Activated B cell treated with CpG ODN at 0.5 μM for 24 hours (primary cell): ENCODE data around the gene CIPC. TPM values are rescaled to one million over a fixed set of nuclear protein-coding genes. Genes with fewer than 3 reads are reported as not detected.

Experiments
- ATAC-seq: fragments of 200-7000 bp; cut with Tn5 transposase; one replicate; pipeline ENCODE4 v1.10.0; 2021; ENCODE audit warnings: low read depth, mild to moderate bottlenecking, moderate library complexity
- CTCF ChIA-PET: fragments of 350-600 bp; sonication (Branson Sonifier 250); formaldehyde crosslinking; loops from one replicate; lab custom pipeline; 2021; ENCODE audit warnings: antibody characterized with exemption; lab: Charles Lee
- POLR2A ChIA-PET: fragments of 350-600 bp; sonication (Branson Sonifier 250); formaldehyde crosslinking; loops from one replicate; lab custom pipeline; 2021; ENCODE audit warnings: antibody characterized with exemption; lab: Charles Lee
- DNase-seq: peaks from one replicate; pipeline ENCODE4 v3.0.0; 2022
- H3K27ac Mint-ChIP-seq: one replicate; pipeline ENCODE4 v1.8.0; 2020; ENCODE audit warnings: mixed read lengths
- H3K27me3 Mint-ChIP-seq: one replicate; pipeline ENCODE4 v1.8.0; 2021; ENCODE audit warnings: mixed read lengths
- H3K36me3 Mint-ChIP-seq: one replicate; pipeline ENCODE4 v1.8.0; 2021; ENCODE audit warnings: low read depth, mixed read lengths
- H3K4me1 Mint-ChIP-seq: one replicate; pipeline ENCODE4 v1.8.0; 2021; ENCODE audit warnings: mixed read lengths
- H3K4me3 Mint-ChIP-seq: one replicate; pipeline ENCODE4 v1.8.0; 2020; ENCODE audit warnings: mild to moderate bottlenecking, mixed read lengths
- H3K9me3 Mint-ChIP-seq: one replicate; pipeline ENCODE4 v1.8.0; 2020; ENCODE audit warnings: mixed read lengths
- CTCF ChIP-seq: fragments of 200-600 bp; IDR thresholded peaks from one replicate; pipeline ENCODE4 v1.8.0; 2022; ENCODE audit warnings: antibody characterized with exemption, mild to moderate bottlenecking
- intact Hi-C: fragments of 100-400 bp; cut with micrococcal nuclease; formaldehyde crosslinking; loops from one replicate; pipeline ENCODE4 v1.15.1; 2024
- total RNA-seq: library from RNA; stranded (reverse); gene quantifications from 2 replicates; pipeline ENCODE4 v1.2.3, GENCODE V29; 2022

The CIPC gene
- total RNA-seq, 1 donor from 2014 or later, result 26.6 TPM

GRCh38 chr14:77103475-77103874, 5.4 kb downstream of the CIPC start:
- intact Hi-C loops, result no loop called here
- no peak for TF ChIP-seq CTCF
- Mint-ChIP-seq H3K36me3 (peaks cover 39% of the 10 kb centered on the region), H3K27me3 (no peaks in the 10 kb centered on the region), H3K27ac (no peak overlapping the region), H3K4me1 (peaks cover 57% of the 10 kb centered on the region), H3K4me3 (no peak overlapping the region), H3K9me3 (no peaks in the 10 kb centered on the region)
- POLR2A ChIA-PET, result interaction anchor here (11.9 kb wide), 1 partner anchor 19 kb away, joined by 329 read pairs; no protein-coding TSS in a partner anchor
- CTCF ChIA-PET, result interaction anchor here (8.1 kb wide), 1 partner anchor 18 kb away, joined by 151 read pairs; no protein-coding TSS in a partner anchor
- ATAC-seq (no peak), DNase-seq (no peak)

- intact Hi-C loops, result no loop called here
- POLR2A ChIA-PET, result interaction anchor here (11.9 kb wide), 1 partner anchor 18 kb away, joined by 329 read pairs; no protein-coding TSS in a partner anchor
Observed at GRCh38 chr14:77103951-77104350, 5.9 kb downstream of the CIPC start.

GRCh38 chr14:77104393-77104792, 6.3 kb downstream of the CIPC start:
- CTCF ChIA-PET, result interaction anchor here (8.1 kb wide), 1 partner anchor 18 kb away, joined by 151 read pairs; no protein-coding TSS in a partner anchor
- H3K27ac Mint-ChIP-seq, result no peak overlapping the region
- no peaks in the 10 kb centered on the region for H3K9me3 Mint-ChIP-seq
- H3K4me1 Mint-ChIP-seq, result peaks cover 57% of the 10 kb centered on the region
- TF ChIP-seq CTCF, result no peak
- H3K4me3 Mint-ChIP-seq, result no peak overlapping the region
- DNase-seq (no peak), ATAC-seq (no peak)
- POLR2A ChIA-PET, result interaction anchor here (11.9 kb wide), 1 partner anchor 18 kb away, joined by 329 read pairs; no protein-coding TSS in a partner anchor
- H3K36me3 Mint-ChIP-seq, result peaks cover 48% of the 10 kb centered on the region
- H3K27me3 Mint-ChIP-seq, result no peaks in the 10 kb centered on the region
- intact Hi-C loops, result no loop called here

More at GRCh38 chr14:77103951-77104350, 5.9 kb downstream of the CIPC start:
- Mint-ChIP-seq H3K27ac (no peak overlapping the region), H3K27me3 (no peaks in the 10 kb centered on the region), H3K9me3 (no peaks in the 10 kb centered on the region), H3K4me1 (peaks cover 57% of the 10 kb centered on the region), H3K4me3 (no peak overlapping the region), H3K36me3 (peaks cover 44% of the 10 kb centered on the region)
- CTCF ChIA-PET, result interaction anchor here (8.1 kb wide), 1 partner anchor 18 kb away, joined by 151 read pairs; no protein-coding TSS in a partner anchor
- ATAC-seq (no peak), DNase-seq (no peak)
- no peak for TF ChIP-seq CTCF

- H3K4me1 Mint-ChIP-seq, result peaks cover 49% of the 10 kb centered on the region
- intact Hi-C loops, result no loop called here
- H3K27me3 Mint-ChIP-seq, result no peaks in the 10 kb centered on the region
- ATAC-seq (no peak), DNase-seq (no peak)
- TF ChIP-seq CTCF, result no peak
- peaks cover 56% of the 10 kb centered on the region for H3K36me3 Mint-ChIP-seq
- H3K4me3 Mint-ChIP-seq, result no peak overlapping the region
- CTCF ChIA-PET, result interaction anchor here (1.2 to 8.1 kb wide), 2 partner anchors 17 to 46 kb away, joined by 4 to 151 read pairs; no protein-coding TSS in a partner anchor
- no peaks in the 10 kb centered on the region for H3K9me3 Mint-ChIP-seq
- POLR2A ChIA-PET, result interaction anchor here (11.9 kb wide), 1 partner anchor 17 kb away, joined by 329 read pairs; no protein-coding TSS in a partner anchor
- H3K27ac Mint-ChIP-seq, result no peak overlapping the region
Observed at GRCh38 chr14:77105145-77105939, 7.3 kb downstream of the CIPC start.

GRCh38 chr14:77106666-77107065, 8.6 kb downstream of the CIPC start:
- intact Hi-C loops, result no loop called here
- ATAC-seq (no peak), DNase-seq (no peak)
- Mint-ChIP-seq H3K27ac (no peak overlapping the region), H3K4me3 (no peak overlapping the region), H3K4me1 (peaks cover 39% of the 10 kb centered on the region), H3K27me3 (no peaks in the 10 kb centered on the region), H3K9me3 (no peaks in the 10 kb centered on the region), H3K36me3 (peaks cover 68% of the 10 kb centered on the region)
- CTCF ChIA-PET, result interaction anchor here (8.1 kb wide), 1 partner anchor 15 kb away, joined by 151 read pairs; no protein-coding TSS in a partner anchor
- POLR2A ChIA-PET, result no interaction called here
- no peak for TF ChIP-seq CTCF
